Measurements from ENCODE around the gene DYSF.

Gene DYSF

DNA sequence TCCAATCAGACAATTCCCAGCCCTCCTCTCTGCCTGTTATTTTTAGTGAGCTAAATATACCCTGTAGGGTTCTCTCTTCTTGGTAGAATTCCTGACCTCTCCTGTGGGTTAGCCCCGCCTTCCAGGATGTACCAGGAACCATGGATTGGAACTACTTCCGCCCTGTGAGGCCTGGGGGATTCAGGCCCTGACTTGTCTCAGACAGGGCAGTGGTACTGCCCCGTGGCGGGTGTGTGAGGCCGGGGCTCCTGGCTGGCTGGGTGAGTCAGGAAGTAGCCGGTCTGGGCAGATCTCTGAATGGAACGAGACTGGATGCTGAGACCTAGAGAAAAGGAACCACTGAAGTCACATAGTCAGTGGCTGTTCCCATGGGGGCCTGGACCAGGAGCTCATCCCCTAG lies 50.5 kb downstream of the DYSF start:
- DNase-seq = no peak

- DNase-seq = no peak
These were observed 51.2 kb downstream of the DYSF start for GRCh38 chr2:71504611-71505010.

DNA sequence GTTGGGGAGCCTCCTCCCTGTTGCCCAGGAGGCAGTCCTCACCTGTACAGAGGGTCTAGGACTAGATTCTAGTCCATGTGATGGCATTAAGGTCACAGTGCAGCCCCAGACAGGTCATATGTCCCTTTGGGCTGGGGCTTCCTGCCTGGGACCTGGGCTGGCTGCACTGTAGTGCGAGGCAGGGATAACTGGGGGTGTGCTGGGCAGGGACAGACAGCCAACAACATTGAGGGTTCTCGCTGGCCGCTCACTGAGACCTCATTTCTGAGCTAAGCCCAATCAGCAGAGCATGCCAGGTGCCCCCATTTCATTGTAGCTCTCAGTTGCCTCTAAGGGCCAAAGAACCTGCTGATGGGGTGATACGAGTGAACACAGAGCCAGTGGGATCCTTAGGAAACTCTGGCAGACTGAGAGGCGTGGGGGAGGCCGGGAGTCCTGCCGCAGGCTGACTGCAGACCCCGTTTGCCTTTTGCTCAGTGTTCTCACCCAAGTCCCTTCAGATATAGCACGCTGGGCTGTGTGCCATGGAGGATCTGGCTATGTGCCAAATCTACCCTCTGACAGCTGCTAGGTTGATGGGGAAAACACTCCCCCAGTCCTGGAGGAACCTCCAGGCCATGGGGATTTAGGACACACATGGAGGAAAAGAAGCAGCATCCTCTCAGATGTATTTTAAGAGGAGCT lies 51.9 kb downstream of the DYSF start:
- no peak for DNase-seq

- no peak for DNase-seq
These were observed 52.4 kb downstream of the DYSF start for GRCh38 chr2:71505770-71506140.

GRCh38 chr2:71506222-71507153 lies 53.1 kb downstream of the DYSF start:
- DNase-seq = no peak

DNA sequence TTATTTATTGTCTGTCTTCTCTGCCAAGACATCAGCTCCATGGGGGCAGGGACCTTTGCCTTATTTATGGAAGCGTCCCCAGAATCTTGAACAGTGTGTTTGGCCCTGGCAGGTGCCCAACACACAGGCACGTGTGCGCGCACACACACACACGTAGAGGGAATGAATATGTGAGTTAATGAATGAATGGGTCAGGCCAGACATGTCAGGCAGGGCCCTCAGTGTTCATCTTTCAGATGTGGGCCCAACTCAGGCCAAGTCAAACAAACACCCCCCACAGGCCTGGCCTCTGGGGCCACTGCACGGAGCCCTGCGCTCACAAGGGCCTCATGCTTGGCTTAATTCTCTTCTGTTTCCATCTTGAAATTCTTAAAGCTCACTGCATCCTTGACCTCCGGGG lies 54.1 kb downstream of the DYSF start:
- no peak for DNase-seq

- DNase-seq = peak; percentile 79
These were observed 56.9 kb downstream of the DYSF start for GRCh38 chr2:71510196-71510807.

DNA sequence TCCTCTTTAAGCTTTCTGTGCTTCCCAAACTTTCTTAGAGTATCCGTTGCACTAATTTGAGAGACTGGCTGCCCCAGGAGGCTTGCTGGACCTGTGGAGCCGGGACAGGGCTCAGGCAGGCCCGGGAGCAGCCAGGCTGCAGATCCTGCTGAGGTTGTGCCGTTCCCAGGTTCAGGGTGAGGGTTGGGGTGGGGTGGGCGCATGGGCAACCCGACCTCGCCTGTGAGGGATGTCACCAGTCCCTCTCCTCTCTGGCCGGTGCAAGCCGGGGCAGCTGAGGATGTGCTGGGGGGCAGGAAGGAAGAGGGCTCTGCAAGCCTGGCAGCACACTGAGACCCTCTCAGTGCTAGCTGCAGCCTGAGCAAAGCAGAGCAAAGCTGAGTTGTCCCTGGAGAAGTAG lies 57.6 kb downstream of the DYSF start:
- DNase-seq = no peak

DNA sequence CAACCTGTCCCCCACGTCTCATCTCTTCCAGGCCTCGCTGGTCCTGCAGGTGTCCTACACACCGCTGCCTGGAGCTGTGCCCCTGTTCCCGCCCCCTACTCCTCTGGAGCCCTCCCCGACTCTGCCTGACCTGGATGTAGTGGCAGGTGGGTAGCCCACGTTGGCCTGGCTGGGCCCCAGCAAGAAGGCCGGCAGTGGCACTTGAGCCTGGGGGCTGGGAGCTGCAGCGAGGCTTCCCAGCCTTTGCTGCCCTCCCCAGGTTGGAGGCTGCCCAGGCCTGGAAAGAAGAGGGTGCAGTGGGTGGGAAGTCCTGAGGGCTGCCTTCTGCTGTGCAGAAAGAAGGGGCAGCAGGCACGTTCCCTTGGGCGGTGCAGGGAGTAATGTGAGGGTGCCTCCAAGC lies 58.4 kb downstream of the DYSF start:
- DNase-seq = no peak

DNA sequence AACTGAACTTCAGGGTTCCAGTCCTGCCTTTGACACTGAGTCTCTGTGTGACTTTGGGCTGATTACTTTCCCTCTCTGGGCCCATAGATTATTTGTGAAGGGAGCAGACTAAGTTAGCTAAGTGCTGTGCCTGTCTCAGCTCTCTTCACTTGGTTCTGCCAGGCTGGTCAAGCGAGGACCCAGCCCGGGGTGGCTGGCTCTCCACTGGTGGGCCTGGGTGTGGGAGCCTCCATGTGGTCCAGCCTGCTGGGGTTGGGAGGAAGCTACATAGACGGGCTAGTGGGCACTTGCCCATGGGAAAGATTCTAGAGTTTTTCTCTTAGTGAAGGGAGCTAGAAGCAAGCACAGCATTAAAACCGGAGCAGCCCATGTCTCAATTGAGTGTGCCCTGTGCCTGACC lies 59.0 kb downstream of the DYSF start:
- no peak for DNase-seq

DNA sequence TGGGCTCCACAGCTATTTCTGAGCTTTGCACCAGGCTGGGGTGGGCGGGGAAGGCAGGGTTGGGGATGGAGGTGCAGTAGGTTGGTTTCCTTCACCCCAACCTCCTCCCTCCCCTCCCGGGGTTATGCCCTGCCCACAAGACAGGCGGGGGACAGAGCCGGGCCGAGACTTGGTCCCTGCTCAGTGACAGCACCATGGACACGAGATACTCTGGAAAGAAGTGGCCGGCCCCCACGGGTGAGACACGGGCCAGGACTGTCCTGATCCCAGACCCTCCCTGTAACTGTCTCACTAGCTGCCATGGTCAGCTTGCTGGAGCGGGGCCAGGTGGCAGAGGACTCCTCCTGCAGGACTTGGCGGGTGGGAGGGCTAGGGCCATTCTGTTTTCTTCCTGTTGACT lies 59.7 kb downstream of the DYSF start:
- DNase-seq = no peak

DNA sequence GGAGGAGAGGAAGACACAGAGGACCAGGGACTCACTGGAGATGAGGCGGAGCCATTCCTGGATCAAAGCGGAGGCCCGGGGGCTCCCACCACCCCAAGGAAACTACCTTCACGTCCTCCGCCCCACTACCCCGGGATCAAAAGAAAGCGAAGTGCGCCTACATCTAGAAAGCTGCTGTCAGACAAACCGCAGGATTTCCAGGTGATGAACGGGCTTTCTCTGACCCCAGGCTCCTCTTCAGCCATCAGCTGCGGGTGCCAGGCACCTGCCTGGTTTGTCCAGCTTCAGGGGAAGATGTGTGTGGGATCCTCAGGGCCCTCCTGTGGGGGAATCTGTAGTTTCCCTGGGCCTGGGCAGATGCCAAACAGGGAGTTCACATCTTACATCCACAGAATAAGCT lies 60.4 kb downstream of the DYSF start:
- no peak for DNase-seq

- no peak for DNase-seq
These were observed 63.0 kb downstream of the DYSF start for GRCh38 chr2:71516253-71516888.

DNA sequence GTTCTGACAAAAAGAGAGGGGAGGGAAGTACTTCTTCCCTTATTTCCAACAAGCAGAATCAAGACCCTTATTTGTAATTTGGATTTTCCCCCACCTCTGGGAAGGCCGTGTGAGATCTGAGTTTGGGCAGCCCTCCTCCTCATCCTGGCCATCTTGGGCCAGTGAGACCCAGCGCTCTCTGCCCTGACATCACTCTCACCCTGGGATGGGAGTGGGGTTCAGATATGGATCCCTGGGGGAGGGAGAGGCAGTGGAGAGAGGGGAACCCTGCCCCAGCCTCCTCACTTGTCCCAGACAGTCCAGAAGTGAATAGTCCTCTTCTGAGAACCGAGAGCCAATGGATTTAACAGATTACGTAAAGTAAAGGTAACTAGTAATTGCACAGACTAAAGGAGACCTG lies 64.5 kb downstream of the DYSF start:
- DNase-seq = no peak

- DNase-seq = no peak
These were observed 68.1 kb downstream of the DYSF start for GRCh38 chr2:71521436-71521950.

DNA sequence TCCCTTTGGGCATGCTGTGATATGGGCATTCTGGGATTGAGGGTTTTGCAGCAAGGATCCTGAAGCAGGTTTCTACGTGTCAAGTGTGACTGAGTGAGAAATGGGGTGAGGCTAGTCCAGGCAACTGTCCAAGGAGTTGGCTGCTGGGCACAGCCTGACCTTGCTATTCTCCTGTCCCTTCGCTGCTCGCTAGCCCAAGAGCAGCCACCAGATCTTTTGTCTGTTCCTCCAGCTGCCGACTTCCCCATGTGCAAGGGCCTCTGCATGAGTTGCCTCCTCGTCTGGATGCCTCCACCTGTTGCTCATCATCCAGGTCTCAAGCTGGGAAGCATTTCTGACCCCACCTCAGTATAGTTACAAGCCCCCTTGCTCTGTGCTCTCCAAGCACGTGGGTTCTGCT lies 71.1 kb downstream of the DYSF start:
- DNase-seq = no peak

- no peak for DNase-seq
These were observed 72.8 kb downstream of the DYSF start for GRCh38 chr2:71526141-71526540.

DNA sequence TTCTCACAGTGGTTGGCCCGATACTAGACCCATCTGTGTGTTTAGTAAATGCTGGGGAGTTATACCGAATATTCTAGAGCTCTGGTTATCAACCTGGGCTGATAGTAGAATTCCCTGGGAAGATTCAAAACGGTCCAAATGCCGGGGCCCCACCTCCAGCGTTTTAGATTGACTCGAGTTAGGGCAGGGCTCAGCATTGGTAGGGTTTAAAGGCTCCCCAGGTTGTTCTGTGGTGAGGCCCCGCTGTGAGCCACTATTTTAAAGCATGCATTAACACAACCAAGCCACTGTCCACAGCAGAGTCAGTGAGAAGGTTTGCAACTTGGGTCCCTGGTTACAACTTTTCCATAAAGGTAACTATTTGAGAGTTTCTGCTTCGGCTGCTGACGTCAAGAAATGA lies 73.6 kb downstream of the DYSF start:
- no peak for DNase-seq

GRCh38 chr2:71528131-71528591 lies 74.8 kb downstream of the DYSF start:
- DNase-seq = no peak

DNA sequence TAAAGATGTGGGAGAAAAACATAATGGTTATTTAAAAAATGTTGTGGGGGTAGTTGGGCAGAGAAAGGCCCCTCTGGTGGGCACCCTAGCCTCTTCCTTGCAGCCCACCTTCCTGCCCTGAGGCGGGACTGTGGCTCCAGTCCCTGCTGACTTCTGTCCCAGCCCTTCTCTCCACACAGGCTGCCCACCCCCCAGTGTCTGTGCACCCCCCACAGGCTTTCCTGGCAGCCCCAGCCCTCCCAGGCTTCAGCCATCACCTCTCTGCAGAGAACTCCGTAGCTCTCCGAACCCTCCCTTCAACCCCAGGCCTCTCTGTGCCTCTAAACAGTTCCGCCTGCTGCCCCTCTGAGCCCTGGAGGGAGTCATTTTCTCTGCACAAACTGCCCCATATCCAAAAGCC lies 75.4 kb downstream of the DYSF start:
- DNase-seq = no peak

GRCh38 chr2:71530211-71530610 lies 76.8 kb downstream of the DYSF start:
- DNase-seq = no peak

- no peak for DNase-seq
These were observed 77.4 kb downstream of the DYSF start for GRCh38 chr2:71530641-71531332.
